ENCODE data around the gene MCM6.
"Not testable (repeated sequence)": the region's sequence is repeated elsewhere in the genome, so short reads cannot be mapped to it uniquely, and the experiment has no call there.

The MCM6 gene

DNA sequence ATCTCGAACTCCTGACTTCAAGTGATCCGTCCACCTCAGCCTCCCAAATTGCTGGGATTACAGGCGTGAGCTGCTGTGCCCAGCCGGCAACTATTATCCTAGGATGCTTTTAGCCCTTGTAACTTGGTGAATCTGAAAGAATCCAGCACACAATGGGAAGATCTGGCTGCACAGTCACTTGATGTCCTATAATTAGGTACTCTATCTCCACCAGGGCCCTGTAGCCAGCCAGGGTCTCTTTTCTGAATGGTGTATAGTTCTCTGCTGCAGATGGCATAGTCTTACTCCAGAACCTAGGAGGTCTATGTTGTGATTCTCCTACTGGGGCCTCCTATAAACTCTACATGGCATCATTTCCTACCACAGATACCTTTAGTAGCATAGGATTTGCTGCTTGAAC is 13.9 kb upstream of the MCM6 start:
- no peak for DNase-seq (ENCODE audit: low spot score in 2 of 2)
- H3K9me3 Mint-ChIP-seq: peaks cover 2% of the 10 kb centered on the region
- H3K27ac Mint-ChIP-seq: no peak overlapping the region
- peaks cover 2% of the 10 kb centered on the region for H3K27me3 Mint-ChIP-seq
- H3K4me1 Mint-ChIP-seq: peaks cover 5% of the 10 kb centered on the region
- ATAC-seq (ENCODE audit: low read depth): no peak
- peaks cover 2% of the 10 kb centered on the region for H3K36me3 Mint-ChIP-seq
- no peak overlapping the region for H3K4me3 Mint-ChIP-seq

DNA sequence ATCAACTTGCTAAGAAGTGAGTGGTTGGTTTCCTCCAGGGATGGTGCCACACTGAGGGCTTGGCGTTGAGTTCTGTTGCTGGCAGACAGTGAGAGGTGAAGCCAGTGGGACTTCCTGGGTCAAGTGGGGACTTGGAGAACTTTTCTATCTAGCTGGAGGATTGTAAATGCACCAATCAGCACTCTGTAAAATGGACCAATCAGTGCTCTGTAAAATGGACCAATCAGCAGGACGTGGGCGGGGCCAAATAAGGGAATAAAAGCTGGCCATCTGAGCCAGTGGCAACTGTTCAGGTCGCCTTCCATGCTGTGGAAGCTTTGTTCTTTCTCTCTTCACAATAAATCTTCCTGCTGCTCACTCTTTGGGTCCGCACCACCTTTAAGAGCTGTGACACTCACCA is 12.3 kb upstream of the MCM6 start:
- not testable (repeated sequence) for H3K4me3 Mint-ChIP-seq; ATAC-seq (ENCODE audit: low read depth); H3K36me3 Mint-ChIP-seq; H3K9me3 Mint-ChIP-seq; H3K27me3 Mint-ChIP-seq; DNase-seq (ENCODE audit: low spot score in 2 of 2); H3K4me1 Mint-ChIP-seq; H3K27ac Mint-ChIP-seq

DNA sequence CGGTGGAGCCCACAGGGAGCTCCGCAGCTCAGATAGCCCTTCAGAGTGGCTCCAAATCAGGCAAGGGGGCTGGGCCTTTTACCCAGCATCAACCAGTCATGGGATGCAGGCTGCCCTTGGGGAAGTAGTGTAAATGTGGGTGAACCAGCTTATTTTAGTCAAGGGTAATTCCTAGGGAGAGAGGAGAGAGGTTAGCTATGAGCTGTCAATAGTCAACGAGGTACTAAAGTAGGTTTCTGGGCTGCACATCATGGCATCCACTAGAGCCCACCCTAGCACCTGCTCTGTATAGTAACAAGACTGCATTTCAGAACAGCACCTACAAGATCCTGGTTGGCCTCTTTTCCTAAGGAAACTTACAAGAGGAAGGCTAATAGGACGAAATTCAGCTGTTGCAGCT is 9.5 kb upstream of the MCM6 start:
- Mint-ChIP-seq H3K4me3 (no peak overlapping the region), H3K9me3 (peaks cover 2% of the 10 kb centered on the region), H3K27me3 (peaks cover 2% of the 10 kb centered on the region), H3K36me3 (peaks cover 2% of the 10 kb centered on the region), H3K27ac (no peak overlapping the region), H3K4me1 (no peaks in the 10 kb centered on the region)
- no peak for ATAC-seq (ENCODE audit: low read depth)
- DNase-seq (ENCODE audit: low spot score in 2 of 2): no peak

DNA sequence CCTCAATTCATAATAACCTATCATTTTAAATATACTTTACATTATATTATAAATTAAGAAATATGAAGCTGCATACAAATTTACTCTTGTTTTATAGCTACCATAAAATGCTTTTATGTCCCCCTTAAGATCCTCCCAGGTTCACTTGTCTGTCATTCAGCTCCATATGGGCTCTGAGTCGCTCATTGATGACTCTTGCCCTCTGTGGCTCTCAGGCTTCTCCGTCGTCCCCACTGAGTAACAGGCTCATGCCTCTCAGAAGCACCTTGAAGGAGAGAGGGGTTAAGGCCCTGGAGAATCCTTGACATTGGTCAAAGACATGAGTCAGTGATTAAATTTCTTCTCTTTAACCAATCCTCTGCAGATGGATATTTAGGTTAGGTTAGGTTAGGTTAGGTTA is 6.2 kb upstream of the MCM6 start:
- DNase-seq (ENCODE audit: low spot score in 2 of 2): no peak
- H3K4me1 Mint-ChIP-seq: peaks cover 6% of the 10 kb centered on the region
- H3K4me3 Mint-ChIP-seq: no peak overlapping the region
- H3K27me3 Mint-ChIP-seq: peaks cover 2% of the 10 kb centered on the region
- no peaks in the 10 kb centered on the region for H3K36me3 Mint-ChIP-seq
- no peak for ATAC-seq (ENCODE audit: low read depth)
- no peak overlapping the region for H3K27ac Mint-ChIP-seq
- no peaks in the 10 kb centered on the region for H3K9me3 Mint-ChIP-seq

DNA sequence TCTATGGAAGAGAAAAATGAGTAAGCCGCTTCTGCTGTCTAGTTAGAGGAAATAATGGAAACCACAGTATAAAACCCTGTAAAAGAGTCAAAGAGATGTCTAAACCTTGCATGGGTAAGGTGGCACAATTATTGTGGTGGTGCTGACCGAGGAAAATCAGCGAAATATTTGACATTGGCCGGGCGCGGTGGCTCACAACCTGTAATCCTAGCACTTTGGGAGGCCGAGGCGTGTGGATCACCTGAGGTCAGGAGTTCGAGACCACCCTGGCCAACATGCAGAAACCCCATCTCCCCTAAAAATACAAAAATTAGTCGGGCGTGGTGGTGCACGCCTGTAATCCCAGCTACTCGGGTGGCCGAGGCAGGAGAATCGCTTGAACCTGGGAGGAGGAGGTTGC is 527 bp upstream of the MCM6 start:
- not testable (repeated sequence) for ATAC-seq (ENCODE audit: low read depth); H3K9me3 Mint-ChIP-seq; H3K36me3 Mint-ChIP-seq; H3K27me3 Mint-ChIP-seq; DNase-seq (ENCODE audit: low spot score in 2 of 2)
- peak overlapping the region; percentile 84 for H3K4me3 Mint-ChIP-seq
- H3K4me1 Mint-ChIP-seq: peaks cover 23% of the 10 kb centered on the region
- peak overlapping the region; percentile 56 for H3K27ac Mint-ChIP-seq

DNA sequence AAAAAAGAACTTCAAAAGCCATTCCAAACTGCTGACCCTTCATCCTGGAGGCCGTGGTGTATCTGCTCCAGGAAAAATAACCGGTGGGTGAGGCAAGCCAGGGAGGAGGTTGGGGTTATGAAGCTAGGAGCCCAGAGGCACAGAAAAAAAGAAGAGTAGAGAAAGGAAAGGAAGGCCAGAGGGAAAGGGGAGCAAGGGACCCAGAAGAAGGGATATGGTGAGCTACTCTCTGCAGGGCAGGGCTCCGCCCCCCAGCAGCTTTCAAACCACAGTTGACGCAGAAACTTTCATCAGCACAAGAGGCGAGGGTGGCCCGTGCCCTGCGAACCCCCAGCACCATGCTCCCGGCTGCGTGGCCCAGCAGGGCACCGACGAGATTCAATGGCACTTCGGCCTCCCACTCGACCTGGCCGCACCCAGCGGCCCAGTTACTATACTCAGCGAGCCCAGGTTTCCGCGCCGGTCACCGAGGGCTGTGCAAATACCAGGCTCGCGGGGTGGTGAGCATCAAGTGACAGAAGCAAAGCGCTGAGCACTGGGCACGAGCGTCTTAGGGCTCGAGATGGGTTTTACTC is 665 bp downstream of the MCM6 start:
- Mint-ChIP-seq H3K36me3 (no peaks in the 10 kb centered on the region), H3K4me1 (peaks cover 23% of the 10 kb centered on the region), H3K27me3 (no peaks in the 10 kb centered on the region), H3K4me3 (peak overlapping the region; percentile 76), H3K27ac (peak overlapping the region; percentile 56), H3K9me3 (no peaks in the 10 kb centered on the region)
- peak; percentile 64 to 68 for DNase-seq (ENCODE audit: low spot score in 2 of 2)
- ATAC-seq (ENCODE audit: low read depth): peak; percentile 76

DNA sequence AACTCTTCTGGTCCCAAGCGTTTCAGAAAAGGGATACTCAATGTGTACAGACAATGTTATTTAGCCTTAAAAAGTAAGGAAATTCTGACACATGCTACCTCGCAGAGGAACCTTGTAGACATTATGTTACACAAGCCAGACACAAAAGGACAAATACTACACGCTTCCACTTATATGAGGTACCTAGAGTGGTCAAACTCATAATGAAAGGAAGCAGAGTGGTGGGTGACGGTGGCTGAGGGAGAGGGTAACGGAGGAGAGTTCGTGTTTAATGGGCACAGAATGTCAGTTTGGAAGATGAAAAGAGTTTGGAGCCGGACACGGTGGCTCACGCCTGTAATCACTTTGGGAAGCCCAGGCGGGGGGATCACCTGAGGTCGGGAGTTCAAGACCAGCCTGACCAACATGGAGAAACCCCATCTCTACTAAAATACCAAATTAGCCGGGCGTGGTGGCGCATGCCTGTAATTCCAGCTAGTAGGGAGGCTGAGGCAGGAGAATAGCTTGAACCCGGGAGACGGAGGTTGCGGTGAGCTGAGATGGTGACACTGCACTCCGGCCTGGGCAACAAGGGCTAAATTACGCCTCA is 1.4 kb downstream of the MCM6 start:
- no peak for ATAC-seq (ENCODE audit: low read depth)
- H3K27ac Mint-ChIP-seq: peak overlapping the region; percentile 56
- peaks cover 3% of the 10 kb centered on the region for H3K36me3 Mint-ChIP-seq
- H3K9me3 Mint-ChIP-seq: no peaks in the 10 kb centered on the region
- DNase-seq (ENCODE audit: low spot score in 2 of 2): no peak
- H3K27me3 Mint-ChIP-seq: no peaks in the 10 kb centered on the region
- peak overlapping the region; percentile 76 for H3K4me3 Mint-ChIP-seq
- peaks cover 23% of the 10 kb centered on the region for H3K4me1 Mint-ChIP-seq

DNA sequence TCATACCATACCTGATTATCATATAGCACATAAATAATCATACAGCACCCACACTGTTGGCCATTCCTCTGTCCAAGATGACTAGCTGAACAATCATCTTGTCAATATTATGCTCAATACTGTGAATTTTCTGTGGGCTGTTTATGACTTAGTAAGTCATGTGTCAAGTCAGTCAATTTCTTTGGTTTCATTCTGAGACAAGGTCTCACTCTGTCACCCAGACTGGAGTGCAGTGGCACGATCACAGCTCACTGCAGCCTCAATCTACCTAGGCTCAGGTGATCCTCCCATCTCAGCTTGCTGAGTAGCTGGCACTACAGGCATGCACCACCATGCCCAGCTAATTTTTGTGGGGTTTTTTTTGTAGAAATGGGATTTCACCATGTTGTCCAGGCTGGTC is 5.7 kb downstream of the MCM6 start:
- Mint-ChIP-seq H3K36me3 (peaks cover 15% of the 10 kb centered on the region), H3K9me3 (no peaks in the 10 kb centered on the region), H3K4me3 (no peak overlapping the region), H3K27ac (no peak overlapping the region), H3K27me3 (no peaks in the 10 kb centered on the region), H3K4me1 (peaks cover 14% of the 10 kb centered on the region)
- no peak for DNase-seq (ENCODE audit: low spot score in 2 of 2)
- ATAC-seq (ENCODE audit: low read depth): no peak

DNA sequence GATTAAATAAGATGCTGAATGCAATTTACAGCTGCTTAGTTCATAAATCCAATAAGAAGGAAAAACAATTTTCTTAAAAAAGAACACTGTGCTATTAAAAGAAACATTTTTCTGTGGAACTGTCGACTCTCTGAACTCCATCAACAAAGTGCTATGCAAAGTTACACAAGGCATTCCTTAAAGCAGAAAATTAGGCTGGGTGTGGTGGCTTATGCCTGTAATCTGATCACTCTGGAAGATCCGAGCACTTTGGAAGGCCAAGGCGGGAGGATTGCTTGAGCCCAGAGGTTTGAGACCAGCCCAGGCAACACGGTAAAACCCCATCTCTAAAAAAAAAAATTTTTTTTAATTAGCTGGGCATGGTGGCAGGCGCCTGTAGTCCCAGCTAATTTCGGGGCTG is 13.0 kb downstream of the MCM6 start:
- Mint-ChIP-seq H3K9me3 (no peaks in the 10 kb centered on the region), H3K4me1 (no peaks in the 10 kb centered on the region), H3K4me3 (no peak overlapping the region), H3K36me3 (peaks cover 33% of the 10 kb centered on the region), H3K27me3 (no peaks in the 10 kb centered on the region), H3K27ac (no peak overlapping the region)
- DNase-seq (ENCODE audit: low spot score in 2 of 2) (no peak), ATAC-seq (ENCODE audit: low read depth) (no peak)

DNA sequence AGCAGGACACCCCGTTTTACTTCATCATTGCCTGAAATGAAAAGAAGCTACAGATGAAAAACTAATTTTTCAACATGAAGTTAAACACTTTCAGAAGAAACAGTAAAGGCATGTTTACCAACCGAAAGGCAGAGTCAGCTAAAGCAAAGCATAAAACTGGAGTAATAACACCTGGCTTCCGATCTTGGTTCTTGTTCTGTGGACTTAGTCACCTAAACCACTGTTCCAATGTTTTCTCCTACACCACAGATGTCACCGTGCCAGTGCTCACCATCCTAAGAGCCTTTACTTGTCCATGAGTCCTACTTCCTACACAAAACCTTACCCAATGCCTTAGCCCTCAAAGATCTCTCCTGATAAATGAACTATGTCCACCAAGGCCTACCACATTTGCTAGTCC is 13.5 kb downstream of the MCM6 start:
- ATAC-seq (ENCODE audit: low read depth) (no peak), DNase-seq (ENCODE audit: low spot score in 2 of 2) (no peak)
- no peaks in the 10 kb centered on the region for H3K4me1 Mint-ChIP-seq
- H3K27ac Mint-ChIP-seq: no peak overlapping the region
- peaks cover 31% of the 10 kb centered on the region for H3K36me3 Mint-ChIP-seq
- H3K4me3 Mint-ChIP-seq: no peak overlapping the region
- no peaks in the 10 kb centered on the region for H3K9me3 Mint-ChIP-seq
- H3K27me3 Mint-ChIP-seq: no peaks in the 10 kb centered on the region

DNA sequence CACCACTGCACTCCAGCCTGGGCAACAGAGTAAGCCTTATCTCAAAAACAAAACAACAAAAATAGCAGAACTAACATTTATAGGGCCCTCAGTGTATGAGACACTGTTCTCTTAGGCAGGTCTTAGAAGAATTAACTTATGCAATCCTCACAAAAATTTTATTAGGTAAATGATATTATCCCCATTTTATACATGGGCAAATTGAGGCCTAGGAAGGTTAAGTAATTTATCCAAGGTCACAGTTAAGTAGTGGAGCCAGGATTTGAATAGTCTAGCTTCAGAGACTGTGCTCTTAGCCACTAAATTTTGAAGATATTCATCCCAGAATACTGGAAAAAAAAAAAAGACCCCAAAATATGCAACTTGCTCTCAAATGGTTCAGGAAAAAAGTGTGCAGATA is 22.8 kb downstream of the MCM6 start:
- H3K27ac Mint-ChIP-seq: no peak overlapping the region
- ATAC-seq (ENCODE audit: low read depth) (no peak), DNase-seq (ENCODE audit: low spot score in 2 of 2) (no peak)
- no peak overlapping the region for H3K4me3 Mint-ChIP-seq
- no peaks in the 10 kb centered on the region for H3K27me3 Mint-ChIP-seq
- H3K36me3 Mint-ChIP-seq: peaks cover 35% of the 10 kb centered on the region
- no peaks in the 10 kb centered on the region for H3K4me1 Mint-ChIP-seq
- no peaks in the 10 kb centered on the region for H3K9me3 Mint-ChIP-seq

DNA sequence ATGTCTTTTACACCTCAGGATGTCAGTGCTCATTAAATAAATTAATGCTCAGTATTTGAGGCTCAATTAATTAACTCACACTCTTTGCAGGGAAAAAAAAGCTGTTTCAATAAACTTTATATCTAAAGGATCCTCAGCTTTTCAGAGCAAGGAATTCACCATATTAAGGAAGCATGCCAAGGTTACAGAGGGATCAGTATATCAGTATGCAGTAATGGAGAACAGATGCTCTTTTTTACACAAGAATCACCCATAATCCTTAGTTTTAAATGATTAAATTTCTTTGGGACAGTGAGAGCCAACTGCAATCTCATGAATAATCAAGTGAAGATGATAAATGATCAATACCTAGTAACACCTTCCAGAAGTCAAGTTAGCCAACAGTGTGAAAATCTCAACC is 24.4 kb downstream of the MCM6 start:
- no peak overlapping the region for H3K4me3 Mint-ChIP-seq
- peaks cover 33% of the 10 kb centered on the region for H3K36me3 Mint-ChIP-seq
- no peak overlapping the region for H3K27ac Mint-ChIP-seq
- no peaks in the 10 kb centered on the region for H3K27me3 Mint-ChIP-seq
- no peak for DNase-seq (ENCODE audit: low spot score in 2 of 2)
- H3K9me3 Mint-ChIP-seq: no peaks in the 10 kb centered on the region
- ATAC-seq (ENCODE audit: low read depth): no peak
- H3K4me1 Mint-ChIP-seq: peaks cover 5% of the 10 kb centered on the region

DNA sequence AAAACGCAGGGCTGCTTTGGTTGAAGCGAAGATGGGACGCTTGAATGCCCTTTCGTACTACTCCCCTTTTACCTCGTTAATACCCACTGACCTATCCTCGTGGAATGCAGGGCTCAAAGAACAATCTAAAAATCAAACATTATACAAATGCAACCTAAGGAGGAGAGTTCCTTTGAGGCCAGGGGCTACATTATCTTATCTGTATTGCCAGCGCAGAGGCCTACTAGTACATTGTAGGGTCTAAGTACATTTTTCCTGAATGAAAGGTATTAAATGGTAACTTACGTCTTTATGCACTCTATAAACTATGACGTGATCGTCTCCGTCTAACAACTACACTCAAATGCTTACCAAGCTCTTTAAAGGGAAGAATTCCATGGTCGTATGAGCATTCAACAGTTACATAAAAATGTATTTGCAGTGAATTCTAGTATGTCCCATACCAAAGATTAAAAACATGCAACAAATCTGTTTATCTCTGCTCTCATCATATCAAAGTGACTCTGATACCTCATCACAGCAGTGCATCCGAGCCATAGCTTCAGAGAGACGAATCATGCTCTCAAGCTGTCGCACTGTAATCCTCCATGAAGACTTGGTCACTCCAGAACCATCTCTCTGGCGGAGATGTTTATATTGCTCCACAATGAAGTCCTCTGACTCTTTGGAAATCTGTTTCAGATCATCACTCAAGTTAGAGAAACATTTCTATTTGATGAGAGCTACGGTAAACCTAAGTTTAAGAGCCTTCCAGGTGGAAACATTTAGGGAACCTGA is 25.2 kb downstream of the MCM6 start:
- ATAC-seq (ENCODE audit: low read depth) (no peak), DNase-seq (ENCODE audit: low spot score in 2 of 2) (no peak)
- H3K36me3 Mint-ChIP-seq: peaks cover 30% of the 10 kb centered on the region
- H3K4me3 Mint-ChIP-seq: no peak overlapping the region
- H3K4me1 Mint-ChIP-seq: peaks cover 5% of the 10 kb centered on the region
- no peak overlapping the region for H3K27ac Mint-ChIP-seq
- no peaks in the 10 kb centered on the region for H3K27me3 Mint-ChIP-seq
- no peaks in the 10 kb centered on the region for H3K9me3 Mint-ChIP-seq

DNA sequence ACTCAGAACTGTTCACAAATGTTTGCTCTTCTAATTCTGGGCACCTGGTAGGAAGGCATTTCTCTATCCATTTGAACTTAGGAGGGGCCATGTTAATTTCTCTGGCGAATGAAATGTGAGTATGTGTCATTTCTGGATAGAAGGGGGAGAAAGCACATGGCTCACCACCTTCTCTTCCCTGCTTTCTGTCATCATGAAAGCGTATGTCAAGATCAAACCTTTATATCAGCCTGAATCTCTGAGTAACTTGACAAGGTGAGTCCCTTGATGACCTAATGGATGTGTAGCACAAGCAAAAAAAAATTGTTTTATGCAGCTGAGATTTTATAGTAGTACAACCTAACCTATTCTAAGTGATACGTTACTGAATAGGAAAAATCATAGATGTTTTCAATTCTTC is 27.2 kb downstream of the MCM6 start:
- Mint-ChIP-seq H3K27ac (no peak overlapping the region), H3K27me3 (no peaks in the 10 kb centered on the region), H3K36me3 (peaks cover 35% of the 10 kb centered on the region), H3K9me3 (no peaks in the 10 kb centered on the region), H3K4me3 (no peak overlapping the region), H3K4me1 (peaks cover 5% of the 10 kb centered on the region)
- ATAC-seq (ENCODE audit: low read depth) (no peak), DNase-seq (ENCODE audit: low spot score in 2 of 2) (no peak)

DNA sequence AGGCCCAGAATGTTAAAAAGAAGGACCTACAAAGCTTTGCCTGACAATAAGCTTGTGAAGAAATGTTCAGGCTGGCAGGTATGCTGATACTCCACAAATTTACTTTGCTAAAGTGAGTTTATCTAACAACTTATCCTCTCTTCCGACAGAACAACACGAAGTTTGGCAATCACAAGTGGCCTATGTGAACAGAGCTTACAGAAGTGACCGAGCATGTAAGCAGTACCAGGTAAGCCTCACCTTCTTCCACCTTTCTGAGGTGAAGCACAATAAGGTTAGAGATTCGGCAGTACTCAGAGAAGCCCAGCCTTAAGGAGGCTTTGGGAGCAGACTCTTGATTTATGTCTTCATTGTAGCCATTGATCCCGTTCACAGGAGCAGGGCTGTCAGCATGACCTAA is 30.2 kb downstream of the MCM6 start:
- peaks cover 5% of the 10 kb centered on the region for H3K4me1 Mint-ChIP-seq
- H3K4me3 Mint-ChIP-seq: no peak overlapping the region
- H3K9me3 Mint-ChIP-seq: no peaks in the 10 kb centered on the region
- no peaks in the 10 kb centered on the region for H3K27me3 Mint-ChIP-seq
- H3K36me3 Mint-ChIP-seq: peaks cover 46% of the 10 kb centered on the region
- no peak for DNase-seq (ENCODE audit: low spot score in 2 of 2)
- no peak overlapping the region for H3K27ac Mint-ChIP-seq
- no peak for ATAC-seq (ENCODE audit: low read depth)
